A549 (cell line): ENCODE data around the gene BTLA.

Experiments used
- NPAS2 ChIP-seq: fragments of 250-450 bp; sonication (Bioruptor Pico); IDR thresholded peaks from 2 replicates; pipeline ENCODE4 v1.8.0; 2022; ENCODE audit warnings: mild to moderate bottlenecking, moderate library complexity, borderline replicate concordance
- RCOR1 ChIP-seq: fragments of 150-350 bp; IDR thresholded peaks from 2 replicates; pipeline ENCODE4 v1.6.1; 2014; ENCODE audit warnings: antibody characterized with exemption, low read length, low read depth
- TF ChIP-seq, protein P1 (sequence below): fragments of >200 bp; sonication (Bioruptor Twin); formaldehyde crosslinking; IDR thresholded peaks from 3 replicates; pipeline ENCODE4 v1.5.1; 2016

DNA sequence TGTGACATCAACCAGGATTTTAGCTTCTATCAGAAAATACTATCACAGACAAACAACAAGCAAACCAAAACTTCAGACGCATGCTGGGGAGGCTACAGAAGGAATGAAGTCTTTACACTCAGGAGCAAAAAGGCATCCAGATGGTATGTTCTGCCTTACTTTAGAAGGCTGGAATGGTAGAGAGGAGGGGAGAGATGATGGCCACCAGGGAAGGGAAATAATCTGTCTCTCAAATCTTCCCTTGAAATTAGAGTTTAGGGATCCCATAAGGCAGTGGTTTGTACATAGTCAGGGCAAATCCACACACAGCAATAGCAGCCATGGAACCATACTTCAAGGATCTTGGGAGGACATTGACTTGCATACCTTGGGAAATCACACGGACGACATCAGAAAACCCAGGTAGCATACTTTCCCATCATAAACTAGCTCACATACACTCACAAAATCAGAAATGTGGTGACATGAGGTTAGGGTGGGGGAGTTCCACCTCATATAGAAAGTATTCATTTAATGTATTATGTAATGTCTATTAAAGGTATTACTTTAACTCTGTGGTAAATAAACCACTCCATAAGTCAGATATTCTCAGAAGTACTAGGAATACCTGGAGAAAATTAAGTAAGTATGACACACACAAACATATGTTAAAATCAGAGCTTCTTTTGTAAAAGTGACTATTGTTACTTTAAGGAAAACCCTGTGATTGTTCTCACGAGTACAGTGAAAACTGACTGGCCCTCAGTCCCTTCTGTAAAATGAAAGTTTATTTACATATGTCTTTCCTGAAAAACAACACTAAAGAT is 9.4 kb downstream of the BTLA start:
- TF ChIP-seq RCOR1 = no peak
- TF ChIP-seq, protein P1, sequence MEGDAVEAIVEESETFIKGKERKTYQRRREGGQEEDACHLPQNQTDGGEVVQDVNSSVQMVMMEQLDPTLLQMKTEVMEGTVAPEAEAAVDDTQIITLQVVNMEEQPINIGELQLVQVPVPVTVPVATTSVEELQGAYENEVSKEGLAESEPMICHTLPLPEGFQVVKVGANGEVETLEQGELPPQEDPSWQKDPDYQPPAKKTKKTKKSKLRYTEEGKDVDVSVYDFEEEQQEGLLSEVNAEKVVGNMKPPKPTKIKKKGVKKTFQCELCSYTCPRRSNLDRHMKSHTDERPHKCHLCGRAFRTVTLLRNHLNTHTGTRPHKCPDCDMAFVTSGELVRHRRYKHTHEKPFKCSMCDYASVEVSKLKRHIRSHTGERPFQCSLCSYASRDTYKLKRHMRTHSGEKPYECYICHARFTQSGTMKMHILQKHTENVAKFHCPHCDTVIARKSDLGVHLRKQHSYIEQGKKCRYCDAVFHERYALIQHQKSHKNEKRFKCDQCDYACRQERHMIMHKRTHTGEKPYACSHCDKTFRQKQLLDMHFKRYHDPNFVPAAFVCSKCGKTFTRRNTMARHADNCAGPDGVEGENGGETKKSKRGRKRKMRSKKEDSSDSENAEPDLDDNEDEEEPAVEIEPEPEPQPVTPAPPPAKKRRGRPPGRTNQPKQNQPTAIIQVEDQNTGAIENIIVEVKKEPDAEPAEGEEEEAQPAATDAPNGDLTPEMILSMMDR = no peak
- TF ChIP-seq NPAS2 = no peak
